Muscle of leg (tissue), 11 donors: ENCODE data around the gene RBFOX2. TPM values are rescaled to one million over a fixed set of nuclear protein-coding genes. Genes with fewer than 3 reads are reported as not detected.

Source experiments
- DNase-seq: peaks from one replicate; pipeline ENCODE4 v3.0.0; 2013
- H3K27ac ChIP-seq: one replicate; pipeline ENCODE4 v1.5.1; 2013; ENCODE audit warnings: mild to moderate bottlenecking, low read length, control low read depth
- H3K27me3 ChIP-seq: one replicate; pipeline ENCODE4 v1.6.1; 2013; ENCODE audit warnings: low read length; ENCODE audit not compliant: control insufficient read depth, insufficient read depth
- H3K36me3 ChIP-seq: one replicate; pipeline ENCODE4 v1.6.1; 2013; ENCODE audit warnings: low read length; ENCODE audit not compliant: control insufficient read depth, insufficient read depth
- H3K4me1 ChIP-seq: one replicate; pipeline ENCODE4 v1.6.1; 2013; ENCODE audit warnings: low read length; ENCODE audit not compliant: control insufficient read depth, insufficient read depth
- H3K4me3 ChIP-seq: one replicate; pipeline ENCODE4 v1.5.1; 2013; ENCODE audit warnings: low read length, control low read depth
- H3K9me3 ChIP-seq: replicated peaks from 2 replicates; pipeline ENCODE4 v1.6.1; 2013; ENCODE audit warnings: low read depth, low read length; ENCODE audit not compliant: control insufficient read depth
- WGBS: methylation state at CpG from one replicate; pipeline ENCODE4 v1.1.5; 2013; ENCODE audit warnings: missing lambda C conversion rate; ENCODE audit not compliant: insufficient coverage; 5-methylcytosine and 5-hydroxymethylcytosine counted together
- polyA plus RNA-seq, 8 donors: library from polyadenylated mRNA; unstranded; fragments of 120-200 nt; gene quantifications; one replicate each; pipeline versions ENCODE4 v1.2.1 to v1.2.3, GENCODE V29; 2013; ENCODE audit warnings: inconsistent platforms in 1 of 8, low replicate concordance in 1 of 8; ENCODE audit not compliant: insufficient read length in 8 of 8, insufficient read depth in 1 of 8
- total RNA-seq: library from RNA; stranded (reverse); fragments of 120-200 nt; gene quantifications from one replicate; pipeline ENCODE4 v1.2.4, GENCODE V29; 2013

Gene RBFOX2
- total and polyA plus RNA-seq, 9 donors: 159 to 234 (median 197) TPM

DNA sequence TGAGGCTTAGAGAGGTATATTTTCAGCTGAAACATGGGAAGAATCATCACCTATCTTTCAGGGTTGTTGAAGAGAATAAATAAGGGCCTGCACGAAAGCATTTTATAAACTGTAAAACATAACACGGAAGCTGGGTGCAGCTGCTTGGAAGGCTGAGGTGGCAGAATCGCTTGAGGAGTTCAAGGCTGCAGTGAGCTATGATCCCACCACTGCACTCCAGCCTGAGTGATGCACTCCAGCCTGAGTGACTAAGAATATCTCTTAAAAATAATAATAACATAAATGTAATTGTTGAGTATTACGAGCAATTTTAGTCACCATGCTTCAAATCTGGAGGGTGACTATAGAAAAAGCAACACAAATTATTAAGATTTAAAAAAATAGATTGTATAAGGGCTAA lies 16.3 kb downstream of the RBFOX2 start:
- Histone ChIP-seq H3K27ac (no peak overlapping the region), H3K36me3 (no peaks in the 10 kb centered on the region), H3K9me3 (no peaks in the 10 kb centered on the region), H3K4me3 (no peak overlapping the region), H3K27me3 (no peaks in the 10 kb centered on the region), H3K4me1 (peaks cover 35% of the 10 kb centered on the region)
- WGBS: no CpG with 5 or more reads among the region's 4 CpGs
- no peak for DNase-seq

- H3K27ac ChIP-seq: peak overlapping the region; percentile 66
- H3K4me3 ChIP-seq: no peak overlapping the region
- WGBS: no CpG with 5 or more reads among the region's 2 CpGs
- no peaks in the 10 kb centered on the region for H3K27me3 ChIP-seq
- H3K36me3 ChIP-seq: no peaks in the 10 kb centered on the region
- no peaks in the 10 kb centered on the region for H3K9me3 ChIP-seq
- H3K4me1 ChIP-seq: peaks cover 24% of the 10 kb centered on the region
- peak; percentile 78 for DNase-seq
These were observed 17.7 kb downstream of the RBFOX2 start for GRCh38 chr22:36010882-36011281.

DNA sequence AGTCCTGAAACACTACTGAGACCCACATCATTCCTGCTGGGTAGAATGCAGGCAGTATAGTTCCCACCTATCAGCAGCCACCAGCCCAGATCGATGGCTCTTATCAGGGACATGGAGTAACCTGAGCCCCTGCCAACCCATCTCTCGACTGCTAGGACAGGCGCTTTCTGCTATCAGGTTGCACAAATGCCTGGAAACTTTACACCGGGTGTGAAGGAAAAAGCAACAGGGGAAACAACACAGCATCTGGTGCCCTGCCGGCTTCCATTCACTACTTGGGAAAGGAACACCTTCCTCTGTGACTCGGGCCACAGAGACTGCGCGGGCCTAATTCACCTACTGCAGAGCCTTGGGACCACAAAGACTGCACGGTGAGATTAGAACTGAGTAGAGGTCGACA lies 18.5 kb downstream of the RBFOX2 start:
- no peak for DNase-seq
- WGBS: 42% methylated on average over 4 of the region's 10 CpGs
- H3K4me3 ChIP-seq: no peak overlapping the region
- H3K27me3 ChIP-seq: no peaks in the 10 kb centered on the region
- H3K9me3 ChIP-seq: no peaks in the 10 kb centered on the region
- H3K27ac ChIP-seq: peak overlapping the region; percentile 66
- H3K36me3 ChIP-seq: no peaks in the 10 kb centered on the region
- H3K4me1 ChIP-seq: peaks cover 19% of the 10 kb centered on the region

DNA sequence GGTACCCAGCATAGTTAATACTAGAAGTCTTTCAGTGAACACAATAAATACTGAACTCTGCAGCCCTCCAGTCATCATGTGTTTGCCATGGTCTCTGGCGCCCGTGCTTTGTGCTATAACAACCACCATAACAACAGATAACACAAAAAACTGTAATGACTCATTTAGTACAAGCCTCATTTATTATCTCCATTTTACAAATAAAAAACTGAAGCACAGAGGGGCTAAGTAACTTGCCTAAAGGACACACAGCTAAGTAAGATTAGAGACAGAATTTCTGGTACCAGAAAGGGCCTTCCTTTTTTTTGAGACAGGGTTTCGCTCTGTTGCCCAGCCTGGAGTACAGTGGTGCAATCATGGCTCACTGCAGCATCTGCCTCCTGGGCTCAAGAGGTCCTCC lies 19.5 kb downstream of the RBFOX2 start:
- WGBS: no CpG with 5 or more reads among the region's 3 CpGs
- H3K4me1 ChIP-seq: peaks cover 19% of the 10 kb centered on the region

DNA sequence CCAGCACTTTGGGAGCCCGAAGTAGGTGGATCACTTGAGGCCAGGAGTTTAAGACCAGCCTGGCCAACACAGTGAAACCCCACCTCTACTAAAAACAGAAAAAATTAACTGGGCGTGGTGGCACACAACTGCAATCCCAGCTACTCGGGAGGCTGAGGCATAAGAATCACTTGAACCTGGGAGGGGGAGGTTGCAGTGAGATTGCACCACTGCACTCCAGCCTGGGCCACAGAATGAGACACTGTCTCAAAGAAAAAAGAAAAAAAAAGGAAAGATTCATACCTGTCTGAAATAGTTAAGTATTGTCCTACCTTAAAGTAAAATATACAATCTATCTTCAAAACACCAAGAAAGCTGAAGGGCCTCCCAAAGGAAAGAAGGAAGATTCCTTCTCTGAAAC lies 20.1 kb downstream of the RBFOX2 start:
- H3K9me3 ChIP-seq: no peaks in the 10 kb centered on the region
- H3K36me3 ChIP-seq: no peaks in the 10 kb centered on the region
- no peak for DNase-seq
- H3K27me3 ChIP-seq: no peaks in the 10 kb centered on the region
- no peak overlapping the region for H3K4me3 ChIP-seq
- peaks cover 19% of the 10 kb centered on the region for H3K4me1 ChIP-seq
- H3K27ac ChIP-seq: no peak overlapping the region
- WGBS: no CpG with 5 or more reads among the region's 3 CpGs

More for the DNA sequence above, 19.5 kb downstream of the RBFOX2 start:
- no peak for DNase-seq
- no peaks in the 10 kb centered on the region for H3K36me3 ChIP-seq
- H3K9me3 ChIP-seq: no peaks in the 10 kb centered on the region
- H3K4me3 ChIP-seq: no peak overlapping the region
- H3K27ac ChIP-seq: no peak overlapping the region
- no peaks in the 10 kb centered on the region for H3K27me3 ChIP-seq

DNA sequence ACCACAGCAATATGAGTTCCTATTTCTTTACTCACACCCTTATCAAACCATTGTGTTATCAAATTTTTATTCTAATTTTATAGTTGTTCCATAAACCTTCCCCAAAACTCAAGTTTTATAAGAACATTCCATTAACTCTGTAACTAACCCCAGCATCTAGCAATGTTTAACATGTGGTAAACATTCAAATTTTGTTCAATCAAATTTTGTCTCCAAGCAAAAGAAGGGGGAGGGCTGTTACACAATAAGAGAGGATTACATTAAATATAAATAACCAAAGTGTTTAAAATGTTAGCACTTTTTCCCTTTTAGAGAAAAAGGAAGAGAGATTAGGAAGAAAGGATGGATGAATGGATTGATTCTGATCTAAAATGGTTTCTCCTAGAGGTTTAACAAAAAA lies 20.5 kb downstream of the RBFOX2 start:
- Histone ChIP-seq H3K4me3 (no peak overlapping the region), H3K27ac (no peak overlapping the region), H3K4me1 (peaks cover 19% of the 10 kb centered on the region), H3K9me3 (no peaks in the 10 kb centered on the region), H3K27me3 (no peaks in the 10 kb centered on the region), H3K36me3 (no peaks in the 10 kb centered on the region)
- DNase-seq: no peak

DNA sequence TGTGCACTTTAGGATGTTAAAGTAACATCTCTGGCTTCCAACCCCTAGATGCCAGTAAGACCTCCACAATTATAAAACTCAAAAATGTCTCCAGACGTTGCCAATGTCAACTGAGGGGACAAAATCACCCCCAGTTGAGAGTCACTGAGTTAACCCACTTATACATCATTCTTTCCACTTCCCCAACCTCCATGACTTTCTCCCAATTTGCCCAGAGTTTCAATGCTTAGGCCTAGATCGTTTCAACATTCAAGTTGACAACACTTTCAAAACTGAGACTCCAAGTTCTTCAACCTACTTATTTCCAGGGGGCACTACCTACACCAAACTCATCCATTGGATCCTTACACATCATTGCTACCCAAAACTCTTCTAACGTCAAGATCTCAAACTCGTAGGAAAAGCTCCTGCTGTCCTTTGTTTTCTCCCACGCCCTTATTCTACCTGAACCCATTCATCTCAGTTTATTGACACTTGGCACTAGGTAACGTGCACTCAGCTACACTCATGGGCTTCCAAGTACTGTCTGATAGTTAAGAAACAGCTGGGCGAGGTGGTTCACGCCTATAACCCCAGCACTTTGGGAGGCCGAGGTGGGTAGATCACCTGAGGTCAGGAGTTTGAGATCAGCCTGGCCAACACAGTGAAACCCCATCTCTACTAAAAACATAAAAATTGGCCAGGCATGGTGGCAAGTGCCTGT lies 24.5 kb downstream of the RBFOX2 start:
- Histone ChIP-seq H3K4me3 (no peak overlapping the region), H3K36me3 (no peaks in the 10 kb centered on the region), H3K27me3 (no peaks in the 10 kb centered on the region), H3K4me1 (peaks cover 3% of the 10 kb centered on the region), H3K9me3 (no peaks in the 10 kb centered on the region), H3K27ac (no peak overlapping the region)
- DNase-seq: no peak
- 89% methylated on average over 6 of the region's 9 CpGs for WGBS

DNA sequence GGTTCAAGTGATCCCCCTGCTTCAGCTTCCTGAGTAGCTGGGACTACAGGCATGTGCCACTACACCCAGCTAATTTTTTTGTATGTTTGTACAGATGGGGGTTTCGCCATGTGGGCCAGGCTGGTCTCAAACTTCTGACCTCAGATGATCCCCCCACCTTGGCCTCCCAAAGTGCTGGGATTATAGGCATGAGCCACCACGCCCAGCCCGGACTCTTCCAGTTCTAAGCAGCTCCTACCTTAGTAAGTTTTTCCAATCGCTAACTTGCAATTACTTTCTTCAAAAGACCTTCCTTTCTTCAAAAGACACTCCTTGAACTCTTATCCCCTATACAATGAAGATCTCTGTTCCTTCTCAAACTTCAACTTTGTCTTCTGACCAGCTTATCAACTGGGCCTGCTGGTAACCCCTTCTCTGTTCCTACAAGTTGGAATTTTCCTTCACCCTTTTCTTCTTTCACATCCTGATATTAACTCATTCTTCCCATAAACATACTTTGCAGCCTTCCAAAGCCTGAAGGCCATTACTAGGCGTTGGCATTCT lies 25.8 kb downstream of the RBFOX2 start:
- Histone ChIP-seq H3K9me3 (no peaks in the 10 kb centered on the region), H3K36me3 (no peaks in the 10 kb centered on the region), H3K27me3 (no peaks in the 10 kb centered on the region), H3K27ac (no peak overlapping the region), H3K4me3 (no peak overlapping the region), H3K4me1 (peaks cover 4% of the 10 kb centered on the region)
- 88% methylated on average over 3 of the region's 5 CpGs for WGBS
- no peak for DNase-seq

- WGBS: 100% methylated on average over 1 of the region's 7 CpGs
- DNase-seq: no peak
- H3K4me1 ChIP-seq: peaks cover 8% of the 10 kb centered on the region
- no peaks in the 10 kb centered on the region for H3K9me3 ChIP-seq
- H3K27me3 ChIP-seq: no peaks in the 10 kb centered on the region
- H3K4me3 ChIP-seq: no peak overlapping the region
- no peaks in the 10 kb centered on the region for H3K36me3 ChIP-seq
- no peak overlapping the region for H3K27ac ChIP-seq
These were observed 26.5 kb downstream of the RBFOX2 start for GRCh38 chr22:36002084-36002483.

DNA sequence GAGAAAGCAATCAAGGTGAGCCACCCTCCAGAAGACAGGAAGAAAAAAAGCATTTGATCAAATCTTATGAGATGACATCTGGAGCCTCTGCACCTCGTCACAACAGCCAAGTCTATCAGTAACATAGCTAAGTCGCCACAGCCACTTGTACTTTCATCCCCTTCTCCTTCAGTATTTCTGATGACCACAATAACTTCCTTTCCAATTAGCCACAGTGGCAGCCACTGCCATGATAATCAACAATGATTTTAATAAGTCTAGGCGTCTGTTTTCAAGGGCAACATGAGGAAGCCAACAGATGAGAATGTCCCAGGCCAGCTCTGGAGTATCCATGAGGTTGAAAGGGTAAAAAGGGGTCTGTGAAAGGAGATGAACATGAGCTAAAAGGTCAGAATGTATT lies 29.9 kb downstream of the RBFOX2 start:
- 90% methylated on average over 3 of the region's 3 CpGs for WGBS

More for the DNA sequence above, 29.9 kb downstream of the RBFOX2 start:
- no peak overlapping the region for H3K27ac ChIP-seq
- no peak for DNase-seq
- no peaks in the 10 kb centered on the region for H3K36me3 ChIP-seq
- no peaks in the 10 kb centered on the region for H3K27me3 ChIP-seq
- peaks cover 26% of the 10 kb centered on the region for H3K4me1 ChIP-seq
- H3K4me3 ChIP-seq: no peak overlapping the region
- no peaks in the 10 kb centered on the region for H3K9me3 ChIP-seq
